Stimulated activated CD4-positive, alpha-beta T cell treated with anti-CD3 and anti-CD28 coated beads, Interleukin-1b, Interleukin-23, amount 100 ng/mL, for 1 hour (primary cell): ENCODE measurements around the gene RAB1B.
A peak's percentile ranks its signal among the peaks of the same experiment; 100 is the strongest.

ENCODE experiments used
- DNase-seq, 2 donors: peaks; one replicate each; pipeline ENCODE4 v3.0.0-alpha.2; 2020; ENCODE audit warnings: low read depth in 2 of 2

Gene RAB1B

DNA sequence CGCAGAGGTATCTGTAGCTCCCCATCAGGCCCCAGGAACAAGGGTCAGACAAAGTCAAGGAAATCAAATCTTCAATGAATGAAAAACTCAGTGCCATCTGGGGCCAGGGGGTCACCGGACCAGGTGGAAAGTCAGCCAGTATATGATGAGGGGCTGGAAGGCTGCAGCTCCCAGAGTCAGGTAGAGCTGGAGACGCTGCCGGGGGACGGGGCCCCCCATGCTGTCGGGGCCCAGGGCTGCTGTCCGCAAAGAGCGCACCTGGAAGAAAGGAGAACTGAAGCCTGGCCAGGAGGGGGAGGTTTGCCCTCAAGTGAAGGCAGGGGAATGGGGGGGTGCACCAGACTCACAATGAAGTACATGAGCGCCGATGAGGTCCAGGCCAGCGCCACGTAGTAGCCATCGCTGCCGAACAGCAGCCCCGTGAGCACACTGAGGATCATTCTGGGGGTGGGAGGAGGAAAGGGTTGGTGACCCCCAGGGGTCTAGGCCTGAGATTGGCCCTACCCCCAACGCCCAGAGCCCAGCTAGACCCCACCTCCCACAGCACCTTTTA lies 16.2 kb downstream of the RAB1B start:
- no peak for DNase-seq

DNA sequence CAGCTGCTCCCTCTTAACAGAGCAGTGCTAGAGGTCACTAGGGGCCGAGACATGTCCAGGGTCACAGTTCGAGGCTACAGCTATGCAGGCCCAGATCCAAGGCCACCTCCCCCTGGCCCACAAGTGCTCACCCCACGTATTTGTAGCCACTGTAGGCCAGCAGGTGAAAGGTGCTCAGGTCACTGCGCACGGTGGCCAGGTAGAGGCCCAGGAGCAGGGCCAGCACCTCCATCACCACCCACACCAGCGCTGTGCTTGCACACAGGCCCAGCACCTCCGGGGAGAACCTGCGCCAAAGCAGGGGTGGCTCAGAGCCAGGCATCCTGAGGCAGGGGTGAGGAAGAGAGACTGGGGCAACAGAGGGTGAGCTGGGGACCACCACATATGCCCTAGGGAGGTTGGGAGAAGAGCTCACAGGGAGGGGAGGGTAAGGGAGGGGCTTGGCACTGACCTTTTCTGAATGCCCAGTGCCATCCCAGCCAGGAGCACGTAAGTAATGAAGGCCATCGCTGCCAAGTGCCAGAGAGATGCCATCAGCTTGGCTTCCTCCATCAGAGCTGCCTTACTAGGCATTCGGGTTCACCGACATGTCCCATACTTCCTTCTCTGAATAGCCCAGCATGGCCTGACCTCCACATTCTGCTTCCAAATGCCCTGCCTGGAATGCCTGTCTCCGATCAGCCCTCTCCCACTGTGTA lies 17.0 kb downstream of the RAB1B start:
- no peak for DNase-seq

DNA sequence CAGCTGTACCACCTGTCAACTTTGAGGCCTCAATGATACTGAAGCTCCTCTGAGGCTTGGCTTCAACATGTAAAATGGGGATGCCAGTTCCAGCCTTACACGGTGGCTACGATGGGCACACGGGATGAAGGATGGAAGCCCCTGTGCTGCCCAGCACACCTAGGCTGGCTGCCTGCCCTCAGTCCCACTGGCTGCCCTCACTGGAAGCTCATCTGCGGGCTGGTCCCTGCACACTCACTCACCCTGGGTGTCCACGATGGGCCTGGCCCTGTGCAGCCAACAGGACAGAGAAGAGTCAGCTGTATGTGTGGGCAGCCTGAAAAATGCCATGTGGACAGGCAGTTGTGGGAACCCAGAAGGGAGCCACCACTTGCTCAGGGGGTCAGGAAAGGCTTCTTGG lies 18.3 kb downstream of the RAB1B start:
- no peak for DNase-seq

DNA sequence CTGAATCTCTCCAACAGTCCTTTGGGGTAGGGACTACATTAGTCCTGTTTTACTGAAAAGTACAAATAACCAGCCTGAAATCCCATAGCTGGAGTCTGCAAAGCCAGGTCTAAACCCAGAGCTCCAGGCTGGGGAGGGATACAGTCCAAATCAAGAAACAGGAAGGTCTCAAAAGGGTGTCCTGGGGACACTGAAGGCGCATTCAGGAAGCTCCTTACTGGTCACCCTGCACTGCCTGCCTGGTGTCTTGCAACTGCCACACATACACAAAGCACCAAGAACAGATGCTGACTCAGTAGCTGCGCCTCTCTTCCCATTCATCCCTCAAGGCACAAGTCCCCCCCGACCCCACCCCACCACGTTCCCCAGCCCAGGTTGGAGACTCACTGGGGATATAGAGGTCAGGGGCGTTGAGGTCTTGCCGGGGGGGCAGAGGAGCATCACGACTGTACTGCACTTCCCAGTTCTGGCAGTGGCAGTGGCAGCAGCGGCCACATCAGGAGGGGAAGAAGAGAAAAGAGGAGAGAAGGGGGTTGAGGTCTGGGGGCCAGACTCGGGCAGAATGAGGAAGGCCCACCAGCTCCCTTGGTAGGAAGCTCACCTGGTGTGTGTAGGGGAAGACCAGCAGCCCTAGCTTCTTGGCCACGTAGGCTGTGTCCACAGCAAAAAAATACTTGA lies 18.9 kb downstream of the RAB1B start:
- no peak for DNase-seq

DNA sequence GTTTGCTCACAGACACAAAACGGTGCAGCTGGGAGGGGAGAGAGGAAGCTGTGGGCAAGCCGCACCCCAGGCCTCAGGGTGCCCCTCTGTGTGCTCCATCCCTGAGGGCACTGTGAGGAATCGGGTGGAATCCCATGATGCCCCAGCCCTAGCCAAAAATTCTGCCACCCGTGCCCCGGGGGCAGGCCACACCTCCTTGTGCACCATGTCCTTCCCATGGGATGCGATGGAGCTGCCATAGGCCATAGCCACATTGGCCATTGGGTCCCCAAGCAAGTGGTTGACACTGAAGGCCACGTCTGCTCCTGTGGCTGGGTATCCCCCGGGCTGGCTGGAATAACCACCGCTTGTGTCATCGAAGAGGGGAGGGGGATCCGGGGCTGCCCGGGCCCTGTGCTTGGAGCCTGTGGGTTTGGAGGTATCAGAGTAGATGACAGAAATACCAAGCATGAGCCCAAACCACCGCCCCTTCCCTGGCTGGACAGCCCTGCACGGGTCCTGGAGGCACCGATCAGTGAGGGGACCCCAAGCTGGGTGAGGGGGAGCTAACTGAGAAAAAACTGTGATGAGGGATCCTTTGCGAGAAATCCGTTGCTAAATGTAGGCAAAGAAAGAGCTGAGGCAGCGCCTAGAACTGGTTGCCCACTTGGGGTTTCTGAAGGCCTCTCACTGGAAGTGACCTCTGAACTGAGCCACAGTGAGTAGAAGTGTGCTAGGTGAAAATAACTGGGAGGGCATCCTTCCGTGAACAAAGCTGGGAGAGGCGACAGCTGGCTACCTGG lies 19.6 kb downstream of the RAB1B start:
- DNase-seq: no peak

DNA sequence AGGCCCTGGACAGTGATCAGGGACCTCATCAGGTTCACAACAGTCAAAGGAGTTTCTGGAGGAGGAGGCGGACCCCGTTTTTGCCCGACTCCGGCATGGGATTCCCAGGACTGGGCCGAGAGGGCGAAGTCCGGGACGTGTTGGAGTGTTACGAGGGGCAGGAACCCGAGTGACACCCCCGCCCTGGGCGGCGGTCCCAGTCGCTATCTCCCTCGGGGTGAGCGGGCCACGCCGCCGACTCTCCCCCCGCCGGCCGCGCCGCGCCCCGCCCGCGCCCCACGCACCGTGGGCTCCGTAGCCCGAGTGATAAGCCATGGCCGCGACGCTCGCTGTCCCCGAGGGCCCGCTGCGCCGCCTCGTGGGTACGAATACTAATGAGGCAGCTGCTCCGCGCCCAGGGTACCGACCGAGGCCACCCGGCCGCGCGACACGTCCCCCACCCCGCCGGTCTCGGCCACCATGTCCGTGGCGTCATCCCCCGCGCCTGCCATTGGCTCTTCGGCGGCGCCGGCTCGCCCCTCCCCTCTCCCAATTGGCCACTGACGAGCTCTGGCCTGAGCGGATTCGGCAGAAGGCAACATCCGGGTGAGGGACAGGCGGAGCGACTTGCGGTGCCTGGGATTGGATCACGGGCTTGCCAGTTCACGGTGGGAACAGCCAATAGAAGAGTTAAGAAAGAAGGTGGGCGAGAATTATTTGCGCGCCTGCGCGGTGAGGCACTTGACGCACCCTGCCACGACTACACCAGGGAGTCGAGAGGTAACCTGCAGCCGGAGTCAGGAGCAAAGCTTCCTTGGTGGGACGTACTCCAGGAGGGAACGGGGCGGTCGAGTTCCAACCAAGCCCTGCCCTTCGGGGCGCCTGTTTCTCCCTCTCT lies 20.5 kb downstream of the RAB1B start, which contains the start of gene YIF1A:
Gene YIF1A (minus strand): TSS at position 473 of the 877 bp plus-strand sequence. CDS start 158 bp downstream, at position 315.
- peak; percentile 91 to 97 for DNase-seq

DNA sequence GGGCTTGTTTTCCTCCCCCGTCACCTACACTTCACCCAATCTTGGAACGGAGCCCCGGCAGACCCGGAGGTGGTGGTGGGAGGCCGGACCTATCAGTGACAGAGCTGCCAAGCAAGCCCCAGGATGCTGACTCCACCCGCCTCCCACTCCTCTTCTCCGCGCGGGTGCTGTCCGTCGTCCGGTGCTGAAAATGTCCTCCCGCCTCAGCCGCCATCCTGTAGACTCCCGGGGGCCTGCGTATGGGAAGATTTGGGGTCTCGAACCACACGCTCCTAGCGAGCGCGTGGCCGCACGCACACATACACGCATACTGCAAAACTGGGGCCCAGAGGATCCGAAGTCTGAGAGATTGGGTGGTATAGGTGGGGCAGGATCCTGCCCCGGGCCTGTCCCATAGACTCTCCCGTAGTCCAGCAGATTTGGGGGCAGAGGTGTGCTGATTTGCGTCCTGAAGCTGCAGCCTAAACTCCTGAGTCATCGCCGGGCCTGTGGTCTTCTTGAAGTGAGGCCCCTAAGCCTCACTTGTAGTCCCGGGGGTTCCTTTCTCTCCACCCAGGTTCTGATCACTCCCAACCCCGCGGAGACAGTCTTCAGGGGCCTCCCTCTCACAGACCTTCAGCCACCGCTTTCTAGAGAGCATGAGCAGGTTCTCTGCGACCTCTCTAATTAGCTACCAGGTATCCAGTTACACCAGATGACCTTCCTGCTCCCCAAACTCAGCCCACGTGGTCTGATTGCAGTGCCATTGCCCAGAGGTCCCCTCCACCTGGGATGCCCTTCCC lies 21.3 kb downstream of the RAB1B start:
- peak; percentile 29 to 62 for DNase-seq

DNA sequence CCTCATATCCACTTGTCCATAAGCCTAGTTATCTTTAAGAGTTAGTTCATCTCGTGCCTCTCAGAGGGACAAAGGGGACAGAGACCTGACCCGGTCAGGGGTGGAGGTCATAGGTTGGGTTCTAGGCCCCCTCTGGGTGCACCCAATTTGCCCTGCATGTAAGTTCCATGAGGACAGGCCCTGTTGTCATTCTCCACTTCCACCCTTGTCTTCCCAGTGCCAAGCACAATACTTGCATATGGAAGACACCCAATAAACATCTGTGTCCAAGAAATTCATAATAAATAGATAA lies 21.8 kb downstream of the RAB1B start:
- no peak for DNase-seq

DNA sequence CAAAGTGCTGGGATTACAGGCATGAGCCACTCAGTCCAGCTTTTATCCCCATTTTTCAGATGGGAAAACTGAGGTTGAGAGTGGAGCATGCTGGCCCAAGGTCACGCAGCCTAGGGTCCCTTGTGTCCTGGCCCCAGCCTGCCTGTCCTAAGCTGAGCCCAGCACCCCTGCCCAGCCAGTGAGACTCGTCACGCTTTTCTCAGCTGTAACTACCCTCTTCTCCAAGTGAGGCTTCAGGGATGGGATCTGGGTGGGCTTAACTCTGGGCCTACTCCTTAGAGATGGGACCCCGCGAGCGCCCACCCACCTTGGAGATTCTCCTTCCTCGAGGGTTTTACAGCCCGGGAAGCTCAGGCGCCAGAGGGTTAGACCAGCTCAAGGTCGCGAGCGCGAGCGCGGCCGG lies 22.9 kb downstream of the RAB1B start:
- DNase-seq: no peak

DNA sequence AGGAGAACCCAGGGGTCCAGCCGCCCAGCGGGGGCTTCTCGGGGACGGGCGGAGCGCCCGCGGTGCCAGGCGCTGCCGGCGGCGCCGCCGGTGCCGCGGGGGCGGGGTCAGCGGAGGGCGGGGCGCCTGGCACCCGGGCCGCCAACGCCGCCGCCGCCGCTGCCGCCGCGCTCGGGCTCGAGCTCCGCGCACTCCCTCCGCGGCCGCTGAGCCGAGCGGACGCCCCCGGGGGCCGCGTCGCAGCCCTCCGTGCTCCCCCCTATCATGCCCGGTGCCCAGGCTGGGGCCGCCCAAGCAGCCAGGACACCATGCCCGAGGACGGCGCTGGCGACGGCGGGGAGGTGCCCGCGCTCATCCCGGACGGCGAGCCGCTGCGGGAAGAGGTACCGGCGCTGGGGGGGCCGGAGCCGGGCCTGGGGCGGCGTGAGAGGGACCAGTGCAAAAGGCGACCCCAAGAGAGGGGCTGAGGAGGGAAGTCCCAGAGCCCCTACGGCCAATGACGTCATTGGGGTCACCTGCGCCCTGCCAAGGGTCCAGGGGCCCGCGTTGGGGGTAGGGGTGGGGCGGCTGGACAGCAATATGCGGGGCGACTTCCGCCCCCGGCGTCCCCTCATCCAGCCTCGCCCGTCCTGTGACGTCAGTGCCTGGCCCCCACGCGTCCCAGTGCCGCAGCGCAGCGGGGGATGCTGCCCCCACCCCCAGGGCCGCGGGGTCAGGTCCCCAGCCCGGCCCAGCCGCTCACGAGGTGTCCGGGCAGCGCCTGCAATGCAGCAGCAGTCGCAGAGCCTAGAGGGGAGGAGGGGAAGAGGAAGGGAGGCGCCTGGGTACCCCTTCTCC lies 23.5 kb downstream of the RAB1B start, which contains the start of gene TMEM151A:
Gene TMEM151A (plus strand): TSS at position 189 of the 837 bp plus-strand sequence. CDS start 120 bp downstream, at position 309.
- DNase-seq: no peak

DNA sequence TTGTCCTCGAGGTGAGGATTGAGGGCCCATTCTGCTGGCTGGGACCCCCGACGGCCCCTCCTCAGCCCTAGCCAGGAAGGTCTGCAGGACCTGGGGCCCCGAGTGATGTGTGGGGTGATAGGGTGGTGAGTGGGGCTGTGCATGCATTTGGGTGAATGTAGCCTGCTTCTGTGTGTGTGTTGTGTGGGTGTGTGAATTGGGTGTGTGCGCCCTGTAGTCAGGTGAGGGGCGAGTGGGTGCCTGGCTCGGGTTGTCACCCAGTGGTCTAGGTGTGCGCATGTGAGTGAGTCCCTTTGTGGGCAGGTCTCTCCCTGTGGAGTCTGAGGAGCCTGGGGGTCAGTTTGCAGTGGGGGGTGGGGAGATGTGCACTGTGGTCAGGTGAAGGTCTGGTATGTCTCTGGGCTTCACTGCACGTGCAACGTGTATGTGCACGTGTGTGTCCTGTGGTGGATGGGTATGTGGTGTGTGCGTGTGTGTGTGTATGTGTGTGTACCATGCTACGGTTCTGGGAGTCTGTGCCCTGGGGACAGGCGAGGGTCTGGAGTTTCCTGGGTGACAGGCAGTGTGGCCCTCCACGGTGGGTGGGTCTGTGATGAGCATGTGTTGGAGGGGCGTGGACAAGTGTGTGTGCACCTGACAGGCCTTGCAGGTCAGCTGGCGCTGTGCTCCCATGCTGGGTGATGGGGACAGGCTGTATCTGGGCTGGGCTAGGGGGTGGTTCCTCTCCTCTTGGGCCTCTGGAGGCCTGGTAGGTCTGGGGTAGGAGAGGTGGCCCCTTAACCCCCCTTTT lies 24.3 kb downstream of the RAB1B start:
- no peak for DNase-seq

DNA sequence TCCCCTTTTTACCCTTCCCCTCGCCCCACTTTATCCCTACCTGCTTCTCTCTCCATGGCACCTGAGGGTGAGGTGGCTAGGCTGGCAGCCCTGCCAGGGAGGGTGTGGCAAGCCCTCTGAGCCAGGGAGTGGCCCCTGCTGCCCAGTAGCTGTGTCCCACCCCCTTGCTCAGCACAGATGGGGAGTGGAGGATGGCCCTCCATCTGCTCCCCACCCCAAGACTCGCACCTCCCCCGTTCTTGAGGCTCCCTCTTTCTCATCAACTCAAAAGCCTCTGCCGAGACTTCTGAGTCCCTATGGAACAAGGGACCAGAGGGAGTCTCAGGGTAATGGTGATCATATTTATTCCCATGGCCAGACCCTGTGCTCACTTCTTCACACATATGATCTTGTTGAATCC lies 24.9 kb downstream of the RAB1B start:
- DNase-seq: no peak

DNA sequence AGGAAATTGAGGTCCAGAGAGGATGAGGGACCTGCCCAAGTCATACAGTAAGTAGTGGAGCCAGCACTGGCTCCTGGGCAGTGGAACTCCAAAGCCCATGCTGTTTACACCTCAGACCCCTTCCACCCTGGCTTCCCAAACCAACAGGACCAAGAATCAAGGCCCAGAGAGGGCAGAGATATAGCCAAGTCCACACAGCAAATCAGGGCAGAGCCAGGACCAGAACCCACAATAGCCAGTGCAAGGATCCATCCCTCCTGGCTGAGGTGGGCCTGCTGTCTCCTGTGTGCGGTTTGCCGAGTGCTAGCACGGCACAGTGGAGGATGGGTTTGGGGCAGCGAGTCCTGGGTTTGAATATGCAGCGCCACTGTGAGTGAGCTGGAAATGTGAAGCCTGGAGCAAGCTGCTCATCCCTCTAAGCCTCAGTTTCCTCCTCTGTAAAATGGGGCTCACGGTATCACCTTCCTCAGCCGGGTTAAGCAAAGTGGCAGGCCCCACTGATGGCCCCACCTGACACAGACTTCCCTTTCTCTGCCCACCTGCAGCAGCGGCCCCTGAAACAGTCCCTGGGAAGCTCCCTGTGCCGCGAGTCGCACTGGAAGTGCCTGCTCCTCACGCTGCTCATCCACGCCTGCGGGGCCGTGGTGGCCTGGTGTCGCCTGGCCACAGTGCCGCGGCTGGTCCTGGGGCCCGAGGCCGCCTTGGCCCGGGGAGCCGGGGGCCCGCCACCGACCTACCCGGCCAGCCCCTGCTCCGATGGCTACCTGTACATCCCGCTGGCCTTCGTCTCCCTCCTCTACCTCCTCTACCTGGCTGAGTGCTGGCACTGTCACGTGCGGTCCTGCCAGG lies 25.6 kb downstream of the RAB1B start:
- no peak for DNase-seq

DNA sequence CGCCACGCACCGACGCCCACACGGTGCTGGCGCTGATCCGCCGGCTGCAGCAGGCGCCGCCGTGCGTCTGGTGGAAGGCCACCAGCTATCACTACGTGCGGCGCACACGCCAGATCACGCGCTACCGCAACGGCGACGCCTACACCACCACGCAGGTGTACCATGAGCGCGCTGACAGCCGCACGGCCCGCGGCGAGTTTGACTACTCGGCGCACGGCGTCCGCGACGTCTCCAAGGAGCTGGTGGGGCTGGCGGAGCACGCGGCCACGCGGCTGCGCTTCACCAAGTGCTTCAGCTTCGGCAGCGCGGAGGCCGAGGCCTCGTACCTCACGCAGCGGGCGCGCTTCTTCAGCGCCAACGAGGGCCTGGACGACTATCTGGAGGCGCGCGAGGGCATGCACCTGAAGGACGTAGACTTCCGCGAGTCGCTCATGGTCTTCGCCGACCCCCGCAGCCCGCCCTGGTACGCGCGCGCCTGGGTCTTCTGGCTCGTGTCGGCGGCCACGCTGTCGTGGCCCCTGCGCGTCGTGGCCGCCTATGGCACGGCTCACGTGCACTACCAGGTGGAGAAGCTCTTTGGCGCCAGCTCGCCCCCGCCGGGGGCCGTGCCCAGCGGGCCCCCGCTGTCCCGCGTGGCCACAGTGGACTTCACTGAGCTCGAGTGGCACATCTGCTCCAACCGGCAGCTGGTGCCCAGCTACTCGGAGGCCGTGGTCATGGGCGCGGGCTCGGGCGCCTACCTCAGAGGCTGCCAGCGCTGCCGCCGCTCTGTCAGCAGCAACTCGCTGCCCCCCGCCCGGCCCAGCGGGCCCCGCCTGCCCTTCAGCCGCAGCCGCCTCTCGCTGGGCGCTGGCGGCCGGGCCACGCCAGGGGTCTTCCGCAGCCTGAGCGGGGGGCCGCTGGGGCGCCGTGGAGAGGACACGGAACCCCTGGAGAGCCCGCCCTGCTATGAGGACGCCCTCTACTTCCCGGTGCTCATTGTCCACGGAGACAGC lies 26.5 kb downstream of the RAB1B start:
- DNase-seq: no peak

DNA sequence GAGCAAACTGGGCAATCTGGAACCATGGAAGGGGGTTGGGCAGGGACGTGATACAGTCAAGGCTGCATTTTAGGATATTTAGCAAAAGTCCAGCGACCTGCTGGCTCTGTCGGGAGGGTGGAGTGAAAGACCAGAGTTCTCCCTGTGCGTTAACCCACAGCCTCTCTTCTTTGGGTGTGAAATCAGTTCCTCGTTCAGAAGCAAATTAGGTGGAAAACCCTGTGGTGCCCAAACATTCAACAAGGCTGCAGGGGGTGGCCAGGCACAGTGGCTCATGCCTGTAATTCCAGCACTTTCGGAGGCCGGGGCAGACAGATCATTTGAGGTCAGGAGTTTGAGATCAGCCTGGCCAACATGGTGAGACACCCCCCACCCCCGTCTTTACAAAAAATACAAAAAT lies 29.2 kb downstream of the RAB1B start:
- no peak for DNase-seq

DNA sequence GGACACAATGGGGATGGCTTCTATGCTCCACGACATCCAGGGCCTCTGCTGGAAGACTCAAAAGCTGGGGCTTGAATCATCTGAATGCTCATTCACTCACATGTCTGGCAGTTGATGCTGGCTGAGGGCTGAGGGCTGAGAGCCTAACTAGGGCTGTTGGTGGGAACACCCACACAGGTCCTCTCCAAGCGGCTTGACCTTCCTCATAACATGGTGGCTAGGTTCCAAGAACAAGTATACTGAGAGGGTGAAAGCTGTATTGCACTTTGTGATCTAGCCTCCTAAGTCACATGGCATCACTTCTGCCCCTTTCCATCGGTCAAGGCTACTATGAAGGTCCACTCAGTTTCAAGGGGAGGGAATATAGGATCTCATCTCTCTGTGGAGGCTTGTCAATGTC lies 30.7 kb downstream of the RAB1B start:
- no peak for DNase-seq

DNA sequence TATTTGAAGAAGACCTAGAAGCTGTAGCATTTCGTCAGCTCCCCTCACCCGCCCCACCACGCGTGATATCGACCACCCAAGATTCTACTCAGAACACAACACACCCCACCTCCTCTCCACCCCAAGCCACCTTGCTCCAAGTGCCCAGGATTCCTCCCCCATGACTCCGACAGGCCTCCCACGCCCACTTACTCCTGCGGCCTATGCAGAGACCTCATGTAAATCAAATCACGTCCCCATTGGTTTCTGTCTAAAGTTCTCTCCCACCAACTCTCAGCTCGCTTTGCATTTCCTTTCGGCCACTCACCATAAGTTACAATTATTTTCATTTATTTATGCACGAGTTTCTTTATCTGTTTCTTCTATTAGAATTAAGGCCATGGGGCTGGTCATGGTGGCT lies 34.2 kb downstream of the RAB1B start:
- DNase-seq: no peak
